ENCODE measurements around the gene RAD51B. TPM values are rescaled to one million over a fixed set of nuclear protein-coding genes. Genes with fewer than 3 reads are reported as not detected.

The RAD51B gene
- total RNA-seq, 1 experiment from 2014 or later, result 16.7 TPM

DNA sequence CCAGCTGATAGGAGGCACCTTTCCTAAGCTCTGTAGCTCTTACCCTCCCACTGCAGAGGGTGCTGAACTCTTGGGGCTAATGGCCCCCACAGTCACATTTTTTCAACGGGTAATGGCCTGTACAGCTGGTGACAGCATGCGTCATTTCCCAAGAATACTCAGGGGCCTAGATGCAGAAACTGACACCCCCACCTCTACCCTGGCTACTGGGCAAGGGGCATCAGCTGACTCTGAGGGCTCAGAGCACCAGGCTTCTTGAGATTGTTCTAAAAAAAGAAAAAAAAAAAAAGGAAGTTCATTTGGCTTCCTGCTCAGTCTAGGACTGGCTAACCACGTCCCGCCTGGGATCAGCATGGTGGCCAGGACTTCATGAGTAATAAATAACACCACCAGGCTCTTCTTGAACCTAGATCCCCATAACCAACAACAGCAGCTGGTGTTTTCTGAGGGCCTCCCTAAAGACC, 938.1 kb downstream of the RAD51B start:
- no peak overlapping the region for H2BK20ac ChIP-seq (ENCODE audit: low read depth, low read length, poor library complexity, severe bottlenecking)
- WGBS (ENCODE audit: extremely low coverage, insufficient read length, low lambda C conversion rate), result no CpG with 5 or more reads among the region's 4 CpGs

More for the DNA sequence above, 938.1 kb downstream of the RAD51B start:
- TF ChIP-seq, protein P1, sequence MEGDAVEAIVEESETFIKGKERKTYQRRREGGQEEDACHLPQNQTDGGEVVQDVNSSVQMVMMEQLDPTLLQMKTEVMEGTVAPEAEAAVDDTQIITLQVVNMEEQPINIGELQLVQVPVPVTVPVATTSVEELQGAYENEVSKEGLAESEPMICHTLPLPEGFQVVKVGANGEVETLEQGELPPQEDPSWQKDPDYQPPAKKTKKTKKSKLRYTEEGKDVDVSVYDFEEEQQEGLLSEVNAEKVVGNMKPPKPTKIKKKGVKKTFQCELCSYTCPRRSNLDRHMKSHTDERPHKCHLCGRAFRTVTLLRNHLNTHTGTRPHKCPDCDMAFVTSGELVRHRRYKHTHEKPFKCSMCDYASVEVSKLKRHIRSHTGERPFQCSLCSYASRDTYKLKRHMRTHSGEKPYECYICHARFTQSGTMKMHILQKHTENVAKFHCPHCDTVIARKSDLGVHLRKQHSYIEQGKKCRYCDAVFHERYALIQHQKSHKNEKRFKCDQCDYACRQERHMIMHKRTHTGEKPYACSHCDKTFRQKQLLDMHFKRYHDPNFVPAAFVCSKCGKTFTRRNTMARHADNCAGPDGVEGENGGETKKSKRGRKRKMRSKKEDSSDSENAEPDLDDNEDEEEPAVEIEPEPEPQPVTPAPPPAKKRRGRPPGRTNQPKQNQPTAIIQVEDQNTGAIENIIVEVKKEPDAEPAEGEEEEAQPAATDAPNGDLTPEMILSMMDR (conservative IDR thresholded peaks at IDR 0.05), result no peak
- H3K56ac ChIP-seq (ENCODE audit: insufficient read length, low read depth, low read length), result no peak overlapping the region
- peaks cover 5% of the 10 kb centered on the region; the same call in 1 of the 2 replicates for H3K27me3 Mint-ChIP-seq (ENCODE audit: low read depth)
- no peak overlapping the region for H4K91ac ChIP-seq (ENCODE audit: insufficient read length, low read depth, low read length)
- no peaks in the 10 kb centered on the region for H3K9me3 ChIP-seq (ENCODE audit: control insufficient read depth, low read depth, low read length)
- H2BK120ac ChIP-seq (ENCODE audit: low read depth, low read length, poor library complexity, severe bottlenecking), result no peak overlapping the region
- no peak overlapping the region for H2BK15ac ChIP-seq (ENCODE audit: low read depth, low read length)
- H3K18ac ChIP-seq (ENCODE audit: insufficient read length, low read depth, low read length), result no peak overlapping the region
- H2AFZ ChIP-seq (ENCODE audit: low read length), result no peak overlapping the region
- H3K14ac ChIP-seq (ENCODE audit: insufficient read depth, low read length), result no peak overlapping the region
- H3K4ac ChIP-seq (ENCODE audit: low read depth, low read length), result no peak overlapping the region
- H3K79me1 ChIP-seq (ENCODE audit: insufficient read depth, low read depth, low read length, poor library complexity, severe bottlenecking), result no peaks in the 10 kb centered on the region
- no peak overlapping the region for H3T11ph ChIP-seq (ENCODE audit: low read length)
- H3K4me3 Mint-ChIP-seq, result no peak overlapping the region
- H2BK5ac ChIP-seq (ENCODE audit: insufficient read length, low read length), result no peak overlapping the region
- H3K23me2 ChIP-seq (ENCODE audit: insufficient read length, low read depth, low read length, poor library complexity, severe bottlenecking), result no peaks in the 10 kb centered on the region
- H4K5ac ChIP-seq (ENCODE audit: insufficient read length, low read depth, low read length), result no peak overlapping the region
- H3K36me3 Mint-ChIP-seq (ENCODE audit: insufficient read depth in 1 of 3, low read depth in 3 of 3), result no peaks in the 10 kb centered on the region; a peak in 1 of 7 replicates
- no peak overlapping the region for H2BK12ac ChIP-seq (ENCODE audit: insufficient read length, low read depth, low read length)
- H3K27ac Mint-ChIP-seq, result no peak overlapping the region
- H4K20me1 ChIP-seq (ENCODE audit: control insufficient read depth, insufficient read depth, insufficient read length), result no peaks in the 10 kb centered on the region
- no peak overlapping the region for H4K8ac ChIP-seq (replicated peaks; ENCODE audit: insufficient read length, low read depth, low read length)
- H3K27me3 ChIP-seq (ENCODE audit: insufficient read depth, low read length), result no peaks in the 10 kb centered on the region
- H3K9me3 Mint-ChIP-seq, result no peaks in the 10 kb centered on the region; a peak in 1 of 5 replicates
- no peak overlapping the region for H3K23ac ChIP-seq (ENCODE audit: insufficient read length, low read depth, low read length)
- H3K27ac ChIP-seq (ENCODE audit: insufficient read length, low read depth, low read length), result no peak overlapping the region
- no peaks in the 10 kb centered on the region for H3K4me1 ChIP-seq (ENCODE audit: insufficient read depth, low read length)
- H3K4me1 Mint-ChIP-seq, result peaks cover 9 to 11% of the 10 kb centered on the region in 2 experiments; a peak in 3 of 4 replicates
- H3K79me2 ChIP-seq (ENCODE audit: insufficient read depth, low read length), result no peaks in the 10 kb centered on the region
- no peak overlapping the region for H3K4me2 ChIP-seq (ENCODE audit: insufficient read depth, insufficient read length, low read length)
- no peak for DNase-seq
- no peak overlapping the region for H3K9ac ChIP-seq (ENCODE audit: extremely low read depth, insufficient read length, low read length)
- no peak overlapping the region for H2AK5ac ChIP-seq (ENCODE audit: insufficient read length, low read length)
